IPS DF 6.9 (cell line): ENCODE results near the gene FERMT1.

ENCODE experiments used
- DNase-seq: peaks from one replicate; pipeline ENCODE4 v3.0.0-alpha.2; 2013; ENCODE audit warnings: low read depth, low spot score
- H3K27ac ChIP-seq: one replicate; pipeline ENCODE4 v1.5.1; 2013; ENCODE audit warnings: low read length, control low read depth
- H3K27me3 ChIP-seq: 2 replicates; pipeline ENCODE4 v1.6.1; 2013; ENCODE audit warnings: mild to moderate bottlenecking, low read length; ENCODE audit not compliant: control insufficient read depth, insufficient read depth
- H3K36me3 ChIP-seq: 2 replicates; pipeline ENCODE4 v1.6.1; 2013; ENCODE audit warnings: low read length; ENCODE audit not compliant: control insufficient read depth, insufficient read depth
- H3K4me1 ChIP-seq: 2 replicates; pipeline ENCODE4 v1.6.1; 2013; ENCODE audit warnings: low read length; ENCODE audit not compliant: control insufficient read depth, insufficient read depth
- H3K4me3 ChIP-seq: 2 replicates; pipeline ENCODE4 v1.5.1; 2013; ENCODE audit warnings: mild to moderate bottlenecking, low read length
- H3K9me3 ChIP-seq: 2 replicates; pipeline ENCODE4 v1.6.1; 2013; ENCODE audit warnings: low read length, inconsistent platforms; ENCODE audit not compliant: control insufficient read depth, insufficient read depth
- WGBS: extraction: QIAGEN DNeasy Blood & Tissue Kit; methylation state at CpG from one replicate; pipeline ENCODE4 v1.1.7; 2013; ENCODE audit warnings: mixed read lengths, missing lambda C conversion rate; ENCODE audit not compliant: insufficient read length, insufficient coverage; 5-methylcytosine and 5-hydroxymethylcytosine counted together

Gene FERMT1

GRCh38 chr20:6100246-6100645, 22.6 kb downstream of the FERMT1 start:
- Histone ChIP-seq H3K9me3 (no peaks in the 10 kb centered on the region), H3K27me3 (no peaks in the 10 kb centered on the region; the same call in 1 of the 2 replicates), H3K36me3 (no peaks in the 10 kb centered on the region), H3K27ac (no peak overlapping the region), H3K4me1 (no peaks in the 10 kb centered on the region), H3K4me3 (no peak overlapping the region)
- DNase-seq = no peak
- no CpG with 5 or more reads among the region's 2 CpGs for WGBS

GRCh38 chr20:6099819-6100218, 23.0 kb downstream of the FERMT1 start:
- DNase-seq = no peak
- no peak overlapping the region for H3K4me3 ChIP-seq
- H3K4me1 ChIP-seq = no peaks in the 10 kb centered on the region
- no peaks in the 10 kb centered on the region for H3K9me3 ChIP-seq
- H3K27ac ChIP-seq = no peak overlapping the region
- no peaks in the 10 kb centered on the region for H3K27me3 ChIP-seq
- H3K36me3 ChIP-seq = no peaks in the 10 kb centered on the region

- H3K27ac ChIP-seq = no peak overlapping the region
- no peak for DNase-seq
- no peaks in the 10 kb centered on the region for H3K27me3 ChIP-seq
- no peak overlapping the region for H3K4me3 ChIP-seq
- WGBS = no CpG with 5 or more reads among the region's 5 CpGs
- H3K36me3 ChIP-seq = no peaks in the 10 kb centered on the region
- no peaks in the 10 kb centered on the region for H3K9me3 ChIP-seq
- H3K4me1 ChIP-seq = no peaks in the 10 kb centered on the region; the same call in 1 of the 2 replicates
Measured at GRCh38 chr20:6095409-6095808, 27.4 kb downstream of the FERMT1 start.

- Histone ChIP-seq H3K27ac (no peak overlapping the region), H3K36me3 (no peaks in the 10 kb centered on the region), H3K27me3 (no peaks in the 10 kb centered on the region), H3K4me3 (no peak overlapping the region), H3K9me3 (no peaks in the 10 kb centered on the region), H3K4me1 (no peaks in the 10 kb centered on the region; the same call in 1 of the 2 replicates)
- no peak for DNase-seq
- no CpG with 5 or more reads among the region's 4 CpGs for WGBS
Measured at GRCh38 chr20:6094565-6094964, 28.3 kb downstream of the FERMT1 start.

GRCh38 chr20:6094063-6094462, 28.8 kb downstream of the FERMT1 start:
- H3K27me3 ChIP-seq = no peaks in the 10 kb centered on the region
- no peak overlapping the region for H3K27ac ChIP-seq
- no peak for DNase-seq
- no peaks in the 10 kb centered on the region for H3K9me3 ChIP-seq
- no peaks in the 10 kb centered on the region for H3K36me3 ChIP-seq
- no CpG with 5 or more reads among the region's 3 CpGs for WGBS
- no peak overlapping the region for H3K4me3 ChIP-seq
- no peaks in the 10 kb centered on the region; the same call in 1 of the 2 replicates for H3K4me1 ChIP-seq

- H3K27me3 ChIP-seq = no peaks in the 10 kb centered on the region
- DNase-seq = no peak
- no CpG with 5 or more reads among the region's 8 CpGs for WGBS
- H3K4me3 ChIP-seq = no peak overlapping the region
- H3K27ac ChIP-seq = no peak overlapping the region
- H3K4me1 ChIP-seq = no peaks in the 10 kb centered on the region; the same call in 1 of the 2 replicates
- H3K9me3 ChIP-seq = no peaks in the 10 kb centered on the region
- no peaks in the 10 kb centered on the region for H3K36me3 ChIP-seq
Measured at GRCh38 chr20:6091661-6092060, 31.2 kb downstream of the FERMT1 start.

GRCh38 chr20:6086868-6087267, 36.0 kb downstream of the FERMT1 start:
- Histone ChIP-seq H3K4me1 (no peaks in the 10 kb centered on the region; the same call in 1 of the 2 replicates), H3K27me3 (no peaks in the 10 kb centered on the region), H3K4me3 (no peak overlapping the region), H3K9me3 (no peaks in the 10 kb centered on the region), H3K27ac (no peak overlapping the region), H3K36me3 (peaks cover 7% of the 10 kb centered on the region)
- no CpG with 5 or more reads among the region's 2 CpGs for WGBS
- DNase-seq = no peak

- Histone ChIP-seq H3K27me3 (no peaks in the 10 kb centered on the region), H3K36me3 (peaks cover 7% of the 10 kb centered on the region)
- no CpG with 5 or more reads among the region's 9 CpGs for WGBS
Measured at GRCh38 chr20:6083926-6084325, 38.9 kb downstream of the FERMT1 start.

GRCh38 chr20:6081236-6081635, 41.6 kb downstream of the FERMT1 start:
- no CpG with 5 or more reads among the region's 2 CpGs for WGBS
- no peak for DNase-seq

More at GRCh38 chr20:6083926-6084325, 38.9 kb downstream of the FERMT1 start:
- DNase-seq = no peak
- H3K9me3 ChIP-seq = no peaks in the 10 kb centered on the region
- no peaks in the 10 kb centered on the region for H3K4me1 ChIP-seq
- no peak overlapping the region for H3K27ac ChIP-seq
- no peak overlapping the region for H3K4me3 ChIP-seq

GRCh38 chr20:6079016-6079415, 43.8 kb downstream of the FERMT1 start:
- H3K27ac ChIP-seq = no peak overlapping the region
- no peaks in the 10 kb centered on the region for H3K4me1 ChIP-seq
- DNase-seq = no peak
- H3K27me3 ChIP-seq = no peaks in the 10 kb centered on the region
- no peaks in the 10 kb centered on the region for H3K9me3 ChIP-seq
- no peak overlapping the region for H3K4me3 ChIP-seq
- H3K36me3 ChIP-seq = peaks cover 6% of the 10 kb centered on the region; the same call in 1 of the 2 replicates
- no CpG with 5 or more reads among the region's 2 CpGs for WGBS

More at GRCh38 chr20:6081236-6081635, 41.6 kb downstream of the FERMT1 start:
- H3K9me3 ChIP-seq = no peaks in the 10 kb centered on the region
- no peaks in the 10 kb centered on the region for H3K27me3 ChIP-seq
- H3K27ac ChIP-seq = no peak overlapping the region
- H3K4me1 ChIP-seq = no peaks in the 10 kb centered on the region
- no peak overlapping the region for H3K4me3 ChIP-seq
- peaks cover 7% of the 10 kb centered on the region for H3K36me3 ChIP-seq

GRCh38 chr20:6075428-6076219, 47.2 kb downstream of the FERMT1 start:
- no peaks in the 10 kb centered on the region for H3K9me3 ChIP-seq
- no CpG with 5 or more reads among the region's 8 CpGs for WGBS
- H3K27me3 ChIP-seq = no peaks in the 10 kb centered on the region
- H3K36me3 ChIP-seq = peaks cover 4% of the 10 kb centered on the region; the same call in 1 of the 2 replicates
- DNase-seq = no peak
- no peak overlapping the region for H3K4me3 ChIP-seq
- no peaks in the 10 kb centered on the region for H3K4me1 ChIP-seq
- H3K27ac ChIP-seq = no peak overlapping the region
